ENCODE results near the gene CHTF18. TPM values are rescaled to one million over a fixed set of nuclear protein-coding genes. Genes with fewer than 3 reads are reported as not detected.

The CHTF18 gene
- total RNA-seq, 1 experiment from 2014 or later: 30.9 TPM

DNA sequence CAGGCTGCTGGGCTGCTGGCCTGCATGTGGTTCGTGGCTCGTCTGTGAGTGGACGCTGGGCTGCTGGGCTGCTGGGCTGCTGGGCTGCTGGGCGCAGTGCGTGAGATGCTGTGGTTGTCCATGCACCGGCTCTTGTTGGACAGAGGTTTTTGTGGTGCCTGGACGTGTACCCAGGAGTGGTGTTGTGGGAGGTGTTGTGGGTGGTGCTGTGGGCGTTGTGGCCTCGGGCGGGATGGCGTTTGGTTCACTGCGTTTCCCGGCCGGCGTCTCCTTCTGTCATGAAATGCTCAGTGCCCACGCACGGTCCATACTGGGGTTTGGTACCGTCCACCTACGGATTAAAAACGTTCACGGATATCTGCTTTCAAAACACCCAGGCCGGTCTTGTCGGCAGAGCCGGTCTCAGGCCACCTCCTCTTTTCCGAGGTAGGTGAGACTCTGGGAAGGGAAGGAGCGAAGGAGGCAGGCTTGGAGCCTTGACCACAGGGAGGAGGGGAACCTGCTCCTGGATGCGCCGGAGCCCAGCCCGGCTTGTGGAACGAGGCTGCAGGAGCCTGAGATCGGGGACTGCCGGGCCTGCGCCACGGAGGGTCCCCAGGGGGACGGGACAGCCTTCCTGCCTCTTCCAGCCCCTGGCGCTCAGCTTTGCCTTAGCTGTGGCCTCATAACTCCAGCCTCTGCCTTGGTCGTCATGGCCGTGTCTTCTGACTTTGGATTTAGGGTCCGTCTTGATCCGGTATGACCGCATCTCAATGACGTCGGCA, 41.9 kb downstream of the CHTF18 start:
- ChIA-PET CTCF (no interaction called here), POLR2A (no interaction called here)
- no peak for DNase-seq (ENCODE audit: unreplicated experiment)
- TF ChIP-seq, protein P1, sequence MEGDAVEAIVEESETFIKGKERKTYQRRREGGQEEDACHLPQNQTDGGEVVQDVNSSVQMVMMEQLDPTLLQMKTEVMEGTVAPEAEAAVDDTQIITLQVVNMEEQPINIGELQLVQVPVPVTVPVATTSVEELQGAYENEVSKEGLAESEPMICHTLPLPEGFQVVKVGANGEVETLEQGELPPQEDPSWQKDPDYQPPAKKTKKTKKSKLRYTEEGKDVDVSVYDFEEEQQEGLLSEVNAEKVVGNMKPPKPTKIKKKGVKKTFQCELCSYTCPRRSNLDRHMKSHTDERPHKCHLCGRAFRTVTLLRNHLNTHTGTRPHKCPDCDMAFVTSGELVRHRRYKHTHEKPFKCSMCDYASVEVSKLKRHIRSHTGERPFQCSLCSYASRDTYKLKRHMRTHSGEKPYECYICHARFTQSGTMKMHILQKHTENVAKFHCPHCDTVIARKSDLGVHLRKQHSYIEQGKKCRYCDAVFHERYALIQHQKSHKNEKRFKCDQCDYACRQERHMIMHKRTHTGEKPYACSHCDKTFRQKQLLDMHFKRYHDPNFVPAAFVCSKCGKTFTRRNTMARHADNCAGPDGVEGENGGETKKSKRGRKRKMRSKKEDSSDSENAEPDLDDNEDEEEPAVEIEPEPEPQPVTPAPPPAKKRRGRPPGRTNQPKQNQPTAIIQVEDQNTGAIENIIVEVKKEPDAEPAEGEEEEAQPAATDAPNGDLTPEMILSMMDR (IDR thresholded peaks at IDR 0.05; ENCODE audit: unreplicated experiment): no peak
- H3K36me3 Mint-ChIP-seq (ENCODE audit: insufficient read depth, unreplicated experiment): no peaks in the 10 kb centered on the region
- intact Hi-C loops (cut with micrococcal nuclease): no loop called here
- H3K27ac Mint-ChIP-seq (ENCODE audit: low read depth, unreplicated experiment): no peak overlapping the region
- no peaks in the 10 kb centered on the region for H3K9me3 Mint-ChIP-seq (ENCODE audit: unreplicated experiment)
- no peak overlapping the region for H3K4me3 Mint-ChIP-seq (ENCODE audit: unreplicated experiment)
- no TSS peak for BruUV-seq (replicated peaks)
- H3K27me3 Mint-ChIP-seq (ENCODE audit: insufficient read depth, unreplicated experiment): peaks cover 10% of the 10 kb centered on the region
- H3K4me1 Mint-ChIP-seq (ENCODE audit: insufficient read depth, unreplicated experiment): no peaks in the 10 kb centered on the region

DNA sequence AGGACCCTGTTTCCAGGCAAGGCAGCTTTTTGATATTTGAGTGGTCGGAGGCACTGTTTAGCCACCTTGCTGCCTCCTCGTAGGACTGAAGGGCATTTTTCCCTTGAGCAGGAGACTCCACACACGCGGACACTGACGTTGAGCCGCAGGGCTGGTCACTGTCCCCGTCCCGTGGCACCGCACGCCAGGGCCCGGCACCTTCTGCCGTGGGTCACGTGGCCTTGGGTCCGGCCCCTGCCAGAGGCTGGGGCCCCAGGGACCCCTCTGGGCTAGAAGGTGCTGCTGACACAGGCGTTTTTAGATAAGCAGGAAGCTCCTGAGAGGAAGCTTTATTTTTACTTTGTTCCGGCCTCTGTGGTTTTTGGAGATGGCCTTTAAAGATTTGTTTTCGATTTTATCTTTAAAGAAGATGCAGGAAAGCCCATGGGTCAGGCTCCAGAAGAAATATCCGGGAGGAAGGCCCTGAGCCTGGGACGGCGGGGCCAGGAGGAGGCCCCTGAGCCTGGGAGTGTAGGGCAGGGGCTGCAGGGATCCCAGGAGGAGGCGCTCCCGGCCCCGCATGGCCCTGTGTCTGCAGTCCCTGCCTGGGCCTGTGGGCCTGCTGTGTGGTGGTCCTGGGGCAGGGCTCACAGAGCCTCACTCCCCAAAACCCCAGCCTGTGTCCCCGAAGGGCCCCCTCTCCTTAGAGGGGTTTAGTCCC, 42.6 kb downstream of the CHTF18 start:
- peaks cover 10% of the 10 kb centered on the region for H3K27me3 Mint-ChIP-seq (ENCODE audit: insufficient read depth, unreplicated experiment)
- ChIA-PET POLR2A (no interaction called here), CTCF (no interaction called here)
- no peaks in the 10 kb centered on the region for H3K36me3 Mint-ChIP-seq (ENCODE audit: insufficient read depth, unreplicated experiment)
- no TSS peak for BruUV-seq (replicated peaks)
- H3K4me1 Mint-ChIP-seq (ENCODE audit: insufficient read depth, unreplicated experiment): no peaks in the 10 kb centered on the region
- H3K9me3 Mint-ChIP-seq (ENCODE audit: unreplicated experiment): no peaks in the 10 kb centered on the region
- no peak for DNase-seq (ENCODE audit: unreplicated experiment)
- no peak overlapping the region for H3K4me3 Mint-ChIP-seq (ENCODE audit: unreplicated experiment)
- intact Hi-C loops (cut with micrococcal nuclease): no loop called here
- TF ChIP-seq, protein P1 (IDR thresholded peaks at IDR 0.05; ENCODE audit: unreplicated experiment): no peak
- no peak overlapping the region for H3K27ac Mint-ChIP-seq (ENCODE audit: low read depth, unreplicated experiment)

DNA sequence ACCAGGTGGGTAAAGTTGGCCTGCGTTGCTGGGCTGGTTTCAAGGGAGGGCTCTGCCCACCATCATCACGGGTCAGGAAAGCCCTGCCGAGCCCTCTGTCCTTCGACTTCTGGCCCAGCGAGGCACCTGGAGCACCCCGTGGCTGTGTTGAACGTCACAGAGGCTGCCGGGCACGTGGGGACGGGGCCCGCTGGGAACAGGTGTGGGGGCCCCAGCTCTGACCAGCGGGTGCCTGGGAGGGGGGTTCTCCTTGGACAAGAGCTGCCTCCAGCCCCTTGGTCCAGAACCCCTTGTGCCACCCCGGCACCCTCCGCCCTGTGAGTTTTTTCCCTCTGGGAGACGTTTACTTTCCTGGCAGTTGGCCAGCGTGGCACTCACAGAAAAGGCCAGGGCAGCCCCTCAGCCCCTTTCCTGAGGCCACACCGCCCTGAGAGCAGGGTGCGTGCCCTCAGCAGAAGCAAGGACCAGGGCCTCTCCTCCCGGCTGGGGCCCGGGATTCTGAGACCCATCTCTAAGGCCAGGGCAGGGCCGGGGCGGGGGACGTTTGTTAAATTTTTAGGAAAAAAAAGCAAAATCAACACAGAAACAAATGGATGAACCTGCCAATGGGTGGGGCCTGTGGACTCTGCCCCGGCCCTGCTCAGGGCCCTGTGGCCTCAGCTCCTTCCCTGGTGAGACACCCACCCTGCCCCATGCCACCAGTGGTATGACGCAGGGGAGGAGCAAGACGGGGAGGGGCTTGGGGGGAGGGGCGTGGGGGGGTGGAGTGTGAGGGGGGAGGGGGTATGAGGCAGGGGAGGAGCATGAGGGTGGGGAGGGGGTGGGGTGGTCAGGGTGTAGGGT, 43.4 kb downstream of the CHTF18 start:
- peaks cover 10% of the 10 kb centered on the region for H3K27me3 Mint-ChIP-seq (ENCODE audit: insufficient read depth, unreplicated experiment)
- POLR2A ChIA-PET: no interaction called here
- intact Hi-C loops (cut with micrococcal nuclease): no loop called here

More for the DNA sequence above, 43.4 kb downstream of the CHTF18 start:
- Mint-ChIP-seq H3K36me3 (ENCODE audit: insufficient read depth, unreplicated experiment) (no peaks in the 10 kb centered on the region), H3K4me1 (ENCODE audit: insufficient read depth, unreplicated experiment) (no peaks in the 10 kb centered on the region), H3K27ac (ENCODE audit: low read depth, unreplicated experiment) (no peak overlapping the region), H3K9me3 (ENCODE audit: unreplicated experiment) (no peaks in the 10 kb centered on the region), H3K4me3 (ENCODE audit: unreplicated experiment) (no peak overlapping the region)
- no peak for DNase-seq (ENCODE audit: unreplicated experiment)
- TF ChIP-seq, protein P1 (IDR thresholded peaks at IDR 0.05; ENCODE audit: unreplicated experiment): no peak
- BruUV-seq (replicated peaks): no TSS peak
- CTCF ChIA-PET: no interaction called here
